Measurements from ENCODE around the gene LPP.

Gene LPP

DNA sequence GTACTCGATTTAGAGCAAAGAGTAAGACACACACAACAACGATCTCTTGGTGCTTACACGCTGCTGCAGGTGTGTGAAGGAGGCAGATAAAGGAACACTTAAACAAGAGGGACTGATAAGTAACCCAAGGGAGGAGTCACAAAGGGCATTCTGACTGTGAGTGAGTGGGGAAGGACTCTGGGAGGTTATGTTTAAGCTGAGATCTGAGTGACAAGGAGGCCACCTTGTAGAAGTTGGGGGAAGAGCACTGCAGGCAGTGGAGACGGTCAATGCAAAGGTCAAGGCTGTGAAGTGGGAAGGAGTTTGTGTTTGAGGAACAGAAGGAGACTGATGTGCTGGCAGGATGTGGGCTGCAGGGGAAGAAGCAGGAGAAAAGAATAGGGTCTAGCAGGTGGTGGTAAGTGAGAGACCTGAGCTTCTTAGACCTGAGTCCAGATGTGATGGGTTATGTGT, 63.1 kb downstream of the LPP start:
- TF ChIP-seq, protein P1, sequence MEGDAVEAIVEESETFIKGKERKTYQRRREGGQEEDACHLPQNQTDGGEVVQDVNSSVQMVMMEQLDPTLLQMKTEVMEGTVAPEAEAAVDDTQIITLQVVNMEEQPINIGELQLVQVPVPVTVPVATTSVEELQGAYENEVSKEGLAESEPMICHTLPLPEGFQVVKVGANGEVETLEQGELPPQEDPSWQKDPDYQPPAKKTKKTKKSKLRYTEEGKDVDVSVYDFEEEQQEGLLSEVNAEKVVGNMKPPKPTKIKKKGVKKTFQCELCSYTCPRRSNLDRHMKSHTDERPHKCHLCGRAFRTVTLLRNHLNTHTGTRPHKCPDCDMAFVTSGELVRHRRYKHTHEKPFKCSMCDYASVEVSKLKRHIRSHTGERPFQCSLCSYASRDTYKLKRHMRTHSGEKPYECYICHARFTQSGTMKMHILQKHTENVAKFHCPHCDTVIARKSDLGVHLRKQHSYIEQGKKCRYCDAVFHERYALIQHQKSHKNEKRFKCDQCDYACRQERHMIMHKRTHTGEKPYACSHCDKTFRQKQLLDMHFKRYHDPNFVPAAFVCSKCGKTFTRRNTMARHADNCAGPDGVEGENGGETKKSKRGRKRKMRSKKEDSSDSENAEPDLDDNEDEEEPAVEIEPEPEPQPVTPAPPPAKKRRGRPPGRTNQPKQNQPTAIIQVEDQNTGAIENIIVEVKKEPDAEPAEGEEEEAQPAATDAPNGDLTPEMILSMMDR (IDR thresholded peaks at IDR 0.05; ENCODE audit: low read depth, low read length, missing control alignments): no peak
- no peak overlapping the region for H3K4me3 ChIP-seq (ENCODE audit: low read depth, low read length)
- DNase-seq (ENCODE audit: low read depth): no peak
- in situ Hi-C loops (cut with HindIII; ENCODE audit: low sequenced_read_pairs): no loop called here

DNA sequence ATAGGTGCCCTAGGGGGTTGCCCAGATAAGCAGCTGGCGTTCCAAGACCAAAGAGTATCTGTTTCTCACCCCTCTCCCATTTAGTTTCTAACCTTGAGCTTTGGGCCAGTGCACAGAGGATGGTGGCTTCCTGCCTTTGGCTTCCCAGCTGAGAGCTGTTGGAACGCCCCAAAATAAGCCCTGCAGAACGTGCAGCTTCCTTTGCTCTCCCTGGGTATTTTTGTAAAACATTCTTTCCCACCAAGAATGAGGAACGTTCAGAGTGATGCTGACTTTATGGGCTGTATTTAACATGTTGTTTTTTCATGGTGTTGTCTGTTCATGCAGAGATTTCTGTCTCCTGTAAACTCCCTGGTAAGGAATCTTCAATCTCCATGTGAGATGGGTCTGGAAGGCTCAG, 63.8 kb downstream of the LPP start:
- no peak overlapping the region for H3K4me3 ChIP-seq (ENCODE audit: low read depth, low read length)
- no peak for DNase-seq (ENCODE audit: low read depth)
- in situ Hi-C loops (cut with HindIII; ENCODE audit: low sequenced_read_pairs): no loop called here
- TF ChIP-seq, protein P1 (IDR thresholded peaks at IDR 0.05; ENCODE audit: low read depth, low read length, missing control alignments): no peak

DNA sequence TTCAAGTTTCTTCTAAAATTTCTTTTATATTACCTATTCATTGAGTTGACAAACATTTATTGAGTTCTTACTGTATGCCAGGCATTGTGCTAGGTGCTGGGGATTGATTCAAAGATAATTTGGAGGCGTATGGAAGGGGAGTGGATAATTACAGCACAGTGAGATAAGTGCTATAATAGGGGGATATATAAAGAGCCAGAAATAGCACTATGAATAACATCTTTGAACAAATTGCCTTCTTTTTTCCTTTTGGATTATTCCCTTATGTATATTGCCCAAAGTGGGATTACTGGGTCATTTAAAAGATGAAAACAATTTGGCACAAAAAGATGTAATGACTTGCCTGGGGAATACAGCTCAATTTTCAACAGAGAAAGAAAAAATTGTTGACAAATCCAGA, 64.6 kb downstream of the LPP start:
- no peak for DNase-seq (ENCODE audit: low read depth)
- TF ChIP-seq, protein P1 (IDR thresholded peaks at IDR 0.05; ENCODE audit: low read depth, low read length, missing control alignments): no peak
- in situ Hi-C loops (cut with HindIII; ENCODE audit: low sequenced_read_pairs): no loop called here
- H3K4me3 ChIP-seq (ENCODE audit: low read depth, low read length): no peak overlapping the region

DNA sequence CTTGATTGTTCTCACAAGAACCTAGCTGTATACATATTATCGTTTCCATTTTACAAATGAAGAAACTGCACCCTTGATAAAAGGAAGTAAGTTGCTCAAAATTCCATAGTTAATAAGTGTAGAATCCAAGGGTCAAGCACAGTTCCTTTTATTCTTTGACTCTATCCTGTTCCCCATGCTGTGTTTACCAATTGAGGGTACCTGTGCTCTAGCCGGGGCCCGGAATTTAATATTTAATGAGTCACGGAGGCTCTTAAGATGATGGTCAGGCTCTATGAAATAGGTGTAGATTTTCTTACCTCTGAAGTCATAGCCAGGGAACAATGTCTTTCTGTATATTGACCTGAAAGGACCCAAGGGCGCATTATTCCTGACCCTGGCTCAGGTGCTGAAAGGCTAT, 65.2 kb downstream of the LPP start:
- in situ Hi-C loops (cut with HindIII; ENCODE audit: low sequenced_read_pairs): no loop called here
- no peak overlapping the region for H3K4me3 ChIP-seq (ENCODE audit: low read depth, low read length)
- DNase-seq (ENCODE audit: low read depth): no peak
- TF ChIP-seq, protein P1 (IDR thresholded peaks at IDR 0.05; ENCODE audit: low read depth, low read length, missing control alignments): no peak

DNA sequence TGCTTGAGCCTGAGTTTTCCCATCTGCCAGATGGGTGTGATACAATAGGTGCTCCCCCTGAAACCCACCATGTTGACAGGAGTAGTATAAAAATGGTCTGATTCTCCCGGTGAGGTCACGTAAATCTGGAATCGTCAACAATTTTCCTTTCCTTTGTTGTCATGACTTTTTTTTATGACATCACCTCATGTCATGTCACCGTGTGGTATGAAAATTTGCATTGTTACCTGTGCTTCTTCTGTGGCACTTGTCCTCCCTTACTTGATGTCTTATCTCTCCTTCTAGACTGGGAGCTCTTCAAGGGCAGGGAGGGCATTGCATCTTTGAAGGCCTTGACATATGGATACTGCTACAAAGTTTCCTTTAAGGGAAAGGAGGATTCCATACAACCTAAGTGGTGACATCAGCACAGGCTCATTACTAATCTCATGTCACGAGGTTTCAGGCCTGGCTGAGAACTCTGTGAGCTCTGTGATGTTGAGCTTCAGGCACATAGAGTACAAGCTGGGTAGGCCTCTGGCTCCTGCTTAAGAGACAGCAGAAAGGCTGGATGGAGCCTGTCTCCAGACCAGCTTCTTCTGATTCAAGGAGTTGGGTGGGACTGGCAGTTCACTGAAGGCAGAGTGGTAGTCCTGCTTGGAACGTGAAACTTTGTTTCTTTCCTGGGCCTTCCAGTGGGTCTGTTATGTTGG, 66.3 kb downstream of the LPP start:
- no peak overlapping the region for H3K4me3 ChIP-seq (ENCODE audit: low read depth, low read length)
- in situ Hi-C loops (cut with HindIII; ENCODE audit: low sequenced_read_pairs): no loop called here
- TF ChIP-seq, protein P1 (IDR thresholded peaks at IDR 0.05; ENCODE audit: low read depth, low read length, missing control alignments): no peak
- DNase-seq (ENCODE audit: low read depth): no peak

DNA sequence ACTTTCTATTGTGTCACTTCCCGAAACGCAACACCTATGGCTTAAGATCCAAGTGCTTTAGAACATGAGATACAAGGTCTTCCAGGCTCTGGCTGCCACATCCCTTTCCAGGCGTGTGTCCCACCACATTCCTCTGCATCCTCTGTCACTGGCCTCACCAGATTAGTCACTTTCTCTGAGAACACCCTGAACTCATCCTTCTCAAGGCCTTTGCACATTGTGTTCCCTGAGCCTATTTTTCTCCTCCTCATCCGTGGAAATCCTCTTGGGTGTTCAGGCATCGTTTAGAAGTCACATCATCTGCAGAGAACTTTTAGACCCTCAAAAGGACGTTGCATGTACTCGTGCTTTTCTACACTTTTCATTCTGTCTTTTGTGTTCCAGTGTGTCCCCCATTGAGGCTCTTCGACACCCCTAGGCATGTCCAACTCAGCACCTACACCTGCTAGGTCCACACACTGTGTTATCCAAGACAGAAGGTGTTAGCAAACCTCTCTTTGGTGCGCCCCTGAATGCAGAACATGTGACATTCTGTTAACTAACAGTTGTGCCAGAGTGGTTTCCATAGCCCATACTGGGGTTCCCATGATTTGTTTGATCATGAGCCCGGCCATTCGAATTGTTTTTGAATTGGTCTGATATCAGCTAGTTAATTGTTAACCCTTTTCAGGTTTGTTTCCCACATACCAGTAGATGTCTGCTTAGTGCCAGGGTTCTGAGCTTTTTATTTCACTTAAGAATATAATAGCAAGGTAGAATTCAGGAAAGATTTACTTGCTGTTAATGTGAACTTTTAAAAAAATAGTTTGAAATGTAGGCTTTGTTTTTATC, 67.2 kb downstream of the LPP start:
- no peak overlapping the region for H3K4me3 ChIP-seq (ENCODE audit: low read depth, low read length)
- DNase-seq (ENCODE audit: low read depth): no peak
- in situ Hi-C loops (cut with HindIII; ENCODE audit: low sequenced_read_pairs): no loop called here
- TF ChIP-seq, protein P1 (IDR thresholded peaks at IDR 0.05; ENCODE audit: low read depth, low read length, missing control alignments): no peak
